Middle frontal gyrus (tissue), 1 donor: ENCODE data around the gene GGNBP2.
"Not testable (repeated sequence)": the region's sequence is repeated elsewhere in the genome, so short reads cannot be mapped to it uniquely, and the experiment has no call there.

ENCODE experiments used
- DNase-seq: peaks from one replicate; pipeline ENCODE4 v3.0.0-alpha.2; 2015; ENCODE audit warnings: low spot score; ENCODE audit errors: extremely low spot score

Gene GGNBP2

GRCh38 chr17:36601303-36602029 is 56.7 kb downstream of the GGNBP2 start, which contains the start of gene MRM1:
TSS of gene MRM1 (plus strand) at chr17:36601583. CDS start at chr17:36601811, 228 bp downstream.
- peak; percentile 90 for DNase-seq

GRCh38 chr17:36602030-36602748 is 57.5 kb downstream of the GGNBP2 start:
- no peak for DNase-seq

GRCh38 chr17:36602924-36603384 is 58.2 kb downstream of the GGNBP2 start:
- DNase-seq, result no peak

- not testable (repeated sequence) for DNase-seq
These were observed 60.3 kb downstream of the GGNBP2 start for GRCh38 chr17:36605028-36605427.

GRCh38 chr17:36608280-36608679 is 63.6 kb downstream of the GGNBP2 start:
- no peak for DNase-seq

- DNase-seq, result peak; percentile 42
These were observed 64.2 kb downstream of the GGNBP2 start for GRCh38 chr17:36608794-36609497.

- no peak for DNase-seq
These were observed 64.8 kb downstream of the GGNBP2 start for GRCh38 chr17:36609498-36609862.

GRCh38 chr17:36610474-36610873 is 65.8 kb downstream of the GGNBP2 start:
- DNase-seq, result no peak

GRCh38 chr17:36611345-36612072 is 66.8 kb downstream of the GGNBP2 start:
- DNase-seq, result no peak

- no peak for DNase-seq
These were observed 67.6 kb downstream of the GGNBP2 start for GRCh38 chr17:36612323-36612722.

GRCh38 chr17:36613155-36613554 is 68.4 kb downstream of the GGNBP2 start:
- DNase-seq, result no peak

- no peak for DNase-seq
These were observed 69.4 kb downstream of the GGNBP2 start for GRCh38 chr17:36614081-36614480.

- DNase-seq, result no peak
These were observed 70.2 kb downstream of the GGNBP2 start for GRCh38 chr17:36614933-36615332.

GRCh38 chr17:36616061-36617029 is 71.6 kb downstream of the GGNBP2 start:
- DNase-seq, result no peak

- DNase-seq, result no peak
These were observed 73.1 kb downstream of the GGNBP2 start for GRCh38 chr17:36617773-36618172.

- no peak for DNase-seq
These were observed 78.6 kb downstream of the GGNBP2 start for GRCh38 chr17:36623281-36623680.

GRCh38 chr17:36625188-36625587 is 80.5 kb downstream of the GGNBP2 start:
- DNase-seq, result no peak

- DNase-seq, result no peak
These were observed 82.4 kb downstream of the GGNBP2 start for GRCh38 chr17:36627101-36627500.

- no peak for DNase-seq
These were observed 83.9 kb downstream of the GGNBP2 start for GRCh38 chr17:36628576-36628975.

- DNase-seq, result peak; percentile 56
These were observed 84.6 kb downstream of the GGNBP2 start for GRCh38 chr17:36629252-36629847.
